Neutrophil (primary cell): ENCODE measurements around the gene INVS.

ENCODE experiments used
- H3K27ac ChIP-seq: fragments of 200-600 bp; sonication (generic); 2 replicates; pipeline ENCODE4 v1.5.1; 2016; ENCODE audit warnings: mild to moderate bottlenecking, moderate library complexity
- H3K27me3 ChIP-seq: fragments of 200-600 bp; sonication (generic); 2 replicates; pipeline ENCODE4 v1.6.0; 2016; ENCODE audit warnings: mild to moderate bottlenecking
- H3K36me3 ChIP-seq: fragments of 200-600 bp; sonication (generic); 2 replicates; pipeline ENCODE4 v1.5.1; 2017
- H3K4me1 ChIP-seq, 2 experiments: fragments of 200-600 bp in 1 of 2; sonication (generic) in 1 of 2; 1 replicate in 1 of 2; 2 replicates in 1 of 2; pipeline versions ENCODE4 v1.5.1 to v1.6.1; 2013 to 2016; ENCODE audit warnings: low read depth in 1 of 2, low read length in 1 of 2, mild to moderate bottlenecking in 1 of 2, moderate library complexity in 1 of 2; ENCODE audit not compliant: control insufficient read depth in 1 of 2, insufficient read depth in 1 of 2
- H3K4me3 ChIP-seq, 2 experiments: fragments of 200-600 bp in 1 of 2; sonication (generic) in 1 of 2; 1 replicate in 1 of 2; 2 replicates in 1 of 2; pipeline ENCODE4 v1.5.1; 2013 to 2016; ENCODE audit warnings: low read depth in 1 of 2, low read length in 1 of 2, mild to moderate bottlenecking in 1 of 2, moderate library complexity in 1 of 2
- H3K9me3 ChIP-seq: fragments of 200-600 bp; sonication (generic); 2 replicates; pipeline ENCODE4 v1.5.1; 2016
- TF ChIP-seq, protein P1 (sequence below): fragments of 200-600 bp; sonication (generic); IDR thresholded peaks from 2 replicates; pipeline ENCODE4 v1.5.1; 2016; ENCODE audit warnings: antibody characterized with exemption

The INVS gene

DNA sequence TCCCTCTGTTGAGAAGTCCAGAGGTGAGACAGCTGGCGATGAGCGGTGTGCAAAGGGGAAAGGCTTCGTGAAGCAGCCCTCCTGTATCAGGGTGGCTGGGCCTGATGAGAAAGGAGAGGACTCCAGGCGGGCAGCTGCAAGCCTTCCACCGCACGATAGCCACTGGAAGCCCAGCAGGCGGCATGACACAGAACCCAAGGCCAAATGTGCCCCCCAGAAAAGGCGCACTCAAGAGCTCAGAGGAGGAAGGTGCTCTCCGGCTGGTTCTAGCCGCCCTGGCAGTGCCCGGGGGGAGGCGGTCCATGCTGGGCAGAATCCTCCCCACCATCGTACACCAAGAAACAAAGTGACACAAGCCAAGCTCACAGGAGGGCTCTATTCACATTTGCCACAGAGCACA, 193.4 kb downstream of the INVS start:
- no peaks in the 10 kb centered on the region for H3K27me3 ChIP-seq
- TF ChIP-seq, protein P1, sequence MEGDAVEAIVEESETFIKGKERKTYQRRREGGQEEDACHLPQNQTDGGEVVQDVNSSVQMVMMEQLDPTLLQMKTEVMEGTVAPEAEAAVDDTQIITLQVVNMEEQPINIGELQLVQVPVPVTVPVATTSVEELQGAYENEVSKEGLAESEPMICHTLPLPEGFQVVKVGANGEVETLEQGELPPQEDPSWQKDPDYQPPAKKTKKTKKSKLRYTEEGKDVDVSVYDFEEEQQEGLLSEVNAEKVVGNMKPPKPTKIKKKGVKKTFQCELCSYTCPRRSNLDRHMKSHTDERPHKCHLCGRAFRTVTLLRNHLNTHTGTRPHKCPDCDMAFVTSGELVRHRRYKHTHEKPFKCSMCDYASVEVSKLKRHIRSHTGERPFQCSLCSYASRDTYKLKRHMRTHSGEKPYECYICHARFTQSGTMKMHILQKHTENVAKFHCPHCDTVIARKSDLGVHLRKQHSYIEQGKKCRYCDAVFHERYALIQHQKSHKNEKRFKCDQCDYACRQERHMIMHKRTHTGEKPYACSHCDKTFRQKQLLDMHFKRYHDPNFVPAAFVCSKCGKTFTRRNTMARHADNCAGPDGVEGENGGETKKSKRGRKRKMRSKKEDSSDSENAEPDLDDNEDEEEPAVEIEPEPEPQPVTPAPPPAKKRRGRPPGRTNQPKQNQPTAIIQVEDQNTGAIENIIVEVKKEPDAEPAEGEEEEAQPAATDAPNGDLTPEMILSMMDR, result no peak
- H3K36me3 ChIP-seq, result peaks cover 30% of the 10 kb centered on the region

DNA sequence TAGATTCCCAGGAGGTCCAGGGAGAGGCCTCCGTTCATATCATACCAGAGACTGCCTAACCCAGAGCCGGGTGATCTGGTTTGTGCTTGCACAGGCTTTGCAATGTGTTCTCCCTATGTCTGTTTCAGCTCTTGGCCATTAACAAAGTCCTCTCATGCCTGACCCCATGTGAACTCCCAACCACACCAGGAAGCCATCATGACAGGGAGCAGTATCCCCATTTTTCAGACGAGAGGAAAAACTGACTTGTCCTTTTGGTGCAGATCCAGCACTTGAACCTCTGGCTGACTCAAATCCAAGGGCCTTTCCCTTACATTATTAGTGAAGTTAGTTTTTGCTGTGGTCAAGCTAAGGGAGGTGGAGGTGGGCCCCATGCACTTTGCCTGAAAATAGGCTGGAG, 195.3 kb downstream of the INVS start:
- Histone ChIP-seq H3K4me1 (no peaks in the 10 kb centered on the region), H3K27ac (no peak overlapping the region), H3K9me3 (no peaks in the 10 kb centered on the region), H3K36me3 (peaks cover 44% of the 10 kb centered on the region), H3K4me3 (no peak overlapping the region), H3K27me3 (no peaks in the 10 kb centered on the region)
- TF ChIP-seq, protein P1, result no peak

More for the DNA sequence above, 193.4 kb downstream of the INVS start:
- Histone ChIP-seq H3K9me3 (no peaks in the 10 kb centered on the region), H3K4me1 (no peaks in the 10 kb centered on the region), H3K4me3 (no peak overlapping the region), H3K27ac (no peak overlapping the region)

DNA sequence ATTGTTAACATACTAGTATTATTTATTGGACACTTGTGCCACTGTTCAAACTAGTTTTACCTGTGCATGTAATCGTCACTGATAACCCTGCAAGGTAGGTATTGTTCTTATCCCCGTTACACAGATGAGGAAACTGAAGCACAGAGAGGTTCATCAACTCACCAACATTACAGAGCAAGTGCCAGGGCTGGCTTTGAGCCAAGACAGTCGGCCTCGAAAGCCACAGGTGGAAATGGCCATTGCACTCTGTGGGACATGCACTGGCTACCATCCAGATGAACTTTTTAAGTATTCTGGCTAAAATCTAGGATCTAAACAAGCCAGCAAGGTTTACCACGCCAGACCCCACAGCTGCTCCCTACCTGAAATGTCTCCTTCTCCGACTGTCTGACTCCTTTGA, 195.8 kb downstream of the INVS start:
- H3K9me3 ChIP-seq, result no peaks in the 10 kb centered on the region
- no peak overlapping the region for H3K4me3 ChIP-seq
- H3K4me1 ChIP-seq, result no peaks in the 10 kb centered on the region
- TF ChIP-seq, protein P1, result no peak
- H3K36me3 ChIP-seq, result peaks cover 49% of the 10 kb centered on the region
- H3K27ac ChIP-seq, result no peak overlapping the region
- H3K27me3 ChIP-seq, result no peaks in the 10 kb centered on the region

GRCh38 chr9:100295240-100295639, 196.2 kb downstream of the INVS start:
- TF ChIP-seq, protein P1, result no peak
- H3K4me1 ChIP-seq, result no peaks in the 10 kb centered on the region
- no peak overlapping the region for H3K4me3 ChIP-seq
- no peaks in the 10 kb centered on the region for H3K27me3 ChIP-seq
- peaks cover 53% of the 10 kb centered on the region for H3K36me3 ChIP-seq
- H3K9me3 ChIP-seq, result no peaks in the 10 kb centered on the region
- H3K27ac ChIP-seq, result no peak overlapping the region

DNA sequence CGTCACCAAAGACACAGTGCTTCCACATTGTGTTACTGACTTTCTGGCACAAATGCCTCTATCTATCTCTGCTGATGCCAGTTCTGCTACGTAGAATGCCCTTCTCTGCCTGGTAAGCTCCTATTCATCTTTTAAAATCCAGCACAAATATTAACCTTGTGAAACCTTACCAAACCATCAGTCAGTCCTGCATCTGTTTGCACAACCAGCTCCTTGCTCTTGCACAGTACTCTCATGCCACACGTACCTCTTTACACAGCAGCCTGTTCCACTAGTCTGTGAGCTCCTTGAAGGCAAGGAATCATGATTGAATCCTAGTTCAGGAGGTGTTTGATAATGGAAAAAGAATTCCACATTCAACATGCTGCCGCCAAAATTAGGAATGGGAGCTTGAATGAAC, 197.4 kb downstream of the INVS start:
- Histone ChIP-seq H3K27ac (no peak overlapping the region), H3K9me3 (no peaks in the 10 kb centered on the region), H3K27me3 (no peaks in the 10 kb centered on the region), H3K4me1 (no peaks in the 10 kb centered on the region), H3K36me3 (peaks cover 65% of the 10 kb centered on the region), H3K4me3 (no peak overlapping the region)
- TF ChIP-seq, protein P1, result no peak

DNA sequence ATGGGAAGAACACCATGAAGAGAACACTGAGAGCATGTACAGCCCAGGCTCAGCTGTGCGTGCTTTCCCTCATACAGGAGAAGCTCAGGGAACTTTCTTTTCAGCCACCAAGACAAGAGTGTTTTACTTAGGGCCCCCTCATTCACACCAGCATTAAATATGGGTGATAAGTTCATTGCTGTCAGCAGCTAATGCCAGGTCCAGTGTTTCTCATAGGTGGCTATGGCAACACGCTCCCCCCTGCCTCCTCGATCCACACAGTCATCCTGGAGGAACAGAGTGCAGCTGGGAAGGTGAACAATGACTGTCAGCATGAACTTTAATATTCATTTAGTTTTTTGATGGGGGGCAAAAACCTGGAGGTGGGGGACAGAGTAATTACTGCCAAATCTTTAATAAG, 199.3 kb downstream of the INVS start:
- no peak overlapping the region for H3K4me3 ChIP-seq
- H3K9me3 ChIP-seq, result no peaks in the 10 kb centered on the region
- H3K4me1 ChIP-seq, result no peaks in the 10 kb centered on the region
- H3K27ac ChIP-seq, result no peak overlapping the region
- TF ChIP-seq, protein P1, result no peak
- H3K27me3 ChIP-seq, result no peaks in the 10 kb centered on the region
- H3K36me3 ChIP-seq, result peaks cover 66% of the 10 kb centered on the region
